ENCODE data around the gene JDP2. TPM values are rescaled to one million over a fixed set of nuclear protein-coding genes. Genes with fewer than 3 reads are reported as not detected.
"Not testable (repeated sequence)": the region's sequence is repeated elsewhere in the genome, so short reads cannot be mapped to it uniquely, and the experiment has no call there.

The JDP2 gene, protein sequence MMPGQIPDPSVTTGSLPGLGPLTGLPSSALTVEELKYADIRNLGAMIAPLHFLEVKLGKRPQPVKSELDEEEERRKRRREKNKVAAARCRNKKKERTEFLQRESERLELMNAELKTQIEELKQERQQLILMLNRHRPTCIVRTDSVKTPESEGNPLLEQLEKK
- 100 to 1,000 TPM in 1 of 4 donors, 10 to 100 TPM in 3; 59.7 to 141 (median 78.4) TPM for total RNA-seq

DNA sequence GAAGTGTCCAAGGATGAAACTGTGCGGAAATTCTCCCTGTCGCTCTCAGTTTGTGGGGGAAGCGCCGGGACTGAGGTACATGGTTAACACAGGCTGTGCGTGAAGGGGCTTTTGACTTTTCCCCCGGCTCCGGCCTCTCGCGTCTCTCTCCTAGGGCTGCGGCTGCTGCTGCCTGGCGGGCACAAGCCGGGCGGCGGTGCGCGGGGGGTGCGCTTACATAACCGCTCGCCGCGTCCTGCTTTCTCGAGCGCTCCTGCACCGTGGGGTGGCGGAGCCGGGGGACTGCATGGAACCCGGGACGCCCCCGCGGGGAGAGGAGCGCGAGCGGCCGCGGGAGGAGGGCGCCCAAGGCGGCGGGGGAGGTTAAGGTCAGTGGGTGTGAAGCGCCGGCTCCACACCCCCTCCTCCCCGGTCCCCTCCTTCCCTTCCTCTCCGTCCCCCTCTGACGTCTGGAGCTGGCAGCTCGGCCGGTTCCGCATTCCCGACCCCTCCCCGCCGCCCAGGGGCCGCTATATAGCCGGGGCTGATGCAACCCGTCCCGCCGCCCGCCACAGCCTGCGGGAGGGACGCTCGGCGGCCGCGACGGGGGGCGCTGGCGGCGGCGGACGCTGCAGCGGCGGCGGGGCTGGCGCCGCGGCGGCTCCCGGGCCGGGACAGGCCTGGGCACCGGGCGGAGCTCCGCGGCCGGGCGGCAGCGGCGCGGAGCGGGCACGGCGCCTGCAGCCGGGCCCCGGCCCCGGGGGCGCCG, at the start of gene JDP2:
JDP2 (plus strand) TSS at position 541 of the 748 bp plus-strand sequence. CDS start 9,899 bp downstream, outside the sequence.
- TF ChIP-seq, protein P1, sequence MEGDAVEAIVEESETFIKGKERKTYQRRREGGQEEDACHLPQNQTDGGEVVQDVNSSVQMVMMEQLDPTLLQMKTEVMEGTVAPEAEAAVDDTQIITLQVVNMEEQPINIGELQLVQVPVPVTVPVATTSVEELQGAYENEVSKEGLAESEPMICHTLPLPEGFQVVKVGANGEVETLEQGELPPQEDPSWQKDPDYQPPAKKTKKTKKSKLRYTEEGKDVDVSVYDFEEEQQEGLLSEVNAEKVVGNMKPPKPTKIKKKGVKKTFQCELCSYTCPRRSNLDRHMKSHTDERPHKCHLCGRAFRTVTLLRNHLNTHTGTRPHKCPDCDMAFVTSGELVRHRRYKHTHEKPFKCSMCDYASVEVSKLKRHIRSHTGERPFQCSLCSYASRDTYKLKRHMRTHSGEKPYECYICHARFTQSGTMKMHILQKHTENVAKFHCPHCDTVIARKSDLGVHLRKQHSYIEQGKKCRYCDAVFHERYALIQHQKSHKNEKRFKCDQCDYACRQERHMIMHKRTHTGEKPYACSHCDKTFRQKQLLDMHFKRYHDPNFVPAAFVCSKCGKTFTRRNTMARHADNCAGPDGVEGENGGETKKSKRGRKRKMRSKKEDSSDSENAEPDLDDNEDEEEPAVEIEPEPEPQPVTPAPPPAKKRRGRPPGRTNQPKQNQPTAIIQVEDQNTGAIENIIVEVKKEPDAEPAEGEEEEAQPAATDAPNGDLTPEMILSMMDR (IDR thresholded peaks at IDR 0.05): no peak
- peak; percentile 82 for DNase-seq (ENCODE audit: low spot score)
- ATAC-seq (ENCODE audit: low FRiP score): peak; percentile 87

DNA sequence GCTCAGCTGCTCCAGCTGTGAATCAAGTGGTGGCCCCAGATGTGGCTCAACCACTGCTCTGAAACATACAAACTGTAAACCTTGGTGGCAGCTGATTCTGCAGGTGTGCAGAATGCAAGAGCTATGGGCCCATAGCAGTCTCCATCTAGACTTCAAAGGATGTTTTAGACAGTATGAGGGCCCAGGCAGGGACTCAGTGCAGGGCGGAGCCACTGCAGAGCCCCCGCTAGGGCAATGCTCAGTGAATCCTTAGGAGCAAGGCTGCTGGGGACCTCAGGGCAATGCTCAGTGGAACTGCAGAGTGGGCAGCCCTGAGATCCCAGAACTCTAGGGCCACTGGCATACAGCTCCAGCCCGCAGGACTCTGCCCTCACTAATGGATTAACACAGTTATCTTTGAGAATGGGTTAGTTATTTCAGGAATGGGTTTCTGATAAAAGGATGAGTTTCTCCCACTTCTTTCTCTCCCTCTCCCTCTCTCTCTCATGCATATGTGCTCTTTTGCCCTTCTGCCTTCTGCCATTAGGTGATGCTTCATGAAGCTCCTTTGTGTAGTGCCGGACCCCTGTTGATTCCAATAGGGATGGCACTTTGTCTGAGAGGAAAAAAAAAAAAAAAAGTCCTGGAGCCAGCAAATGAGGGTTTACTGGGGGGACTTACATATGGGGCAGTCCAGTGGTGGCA, 48.4 kb upstream of the JDP2 start:
- ATAC-seq (ENCODE audit: low FRiP score): no peak
- no peak for DNase-seq (ENCODE audit: low spot score)
- TF ChIP-seq, protein P1 (IDR thresholded peaks at IDR 0.05): no peak

DNA sequence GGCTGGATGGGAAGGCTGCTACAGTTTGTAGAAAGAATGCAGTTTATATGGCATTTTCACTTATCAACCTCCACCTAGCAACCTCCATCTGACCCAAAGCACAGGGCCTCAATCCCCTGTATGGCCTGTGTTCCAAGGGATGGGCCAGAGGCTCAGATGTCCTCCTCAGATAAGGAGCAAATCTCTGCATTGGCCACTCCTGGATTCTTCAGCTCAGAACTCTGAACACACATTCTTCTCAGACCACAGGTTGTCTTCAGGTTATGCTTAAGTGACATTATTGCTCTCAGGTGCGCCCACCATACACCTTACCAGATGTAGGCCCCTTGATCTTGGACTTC, 47.9 kb upstream of the JDP2 start:
- DNase-seq (ENCODE audit: low spot score): no peak
- no peak for ATAC-seq (ENCODE audit: low FRiP score)
- TF ChIP-seq, protein P1 (IDR thresholded peaks at IDR 0.05): no peak

DNA sequence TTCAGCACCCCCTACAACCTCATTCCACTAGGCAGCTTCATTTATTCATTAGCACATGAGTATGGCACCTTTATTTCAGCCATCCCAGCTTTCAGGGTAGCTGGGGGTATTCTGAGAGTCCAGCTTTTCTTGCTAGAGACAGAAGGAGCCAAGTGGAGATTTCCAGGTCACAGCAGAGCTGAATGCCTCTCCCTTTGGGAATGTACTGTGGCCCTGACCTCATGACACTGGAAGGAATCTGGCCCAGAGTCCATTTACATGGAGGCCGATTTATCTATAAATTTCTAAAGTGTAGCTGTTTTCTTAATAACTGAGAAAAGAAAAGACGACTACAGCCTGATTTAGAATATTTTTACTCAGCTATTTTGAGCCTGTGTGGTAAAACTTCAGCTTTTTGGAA, 47.2 kb upstream of the JDP2 start:
- no peak for DNase-seq (ENCODE audit: low spot score)
- ATAC-seq (ENCODE audit: low FRiP score): no peak
- TF ChIP-seq, protein P1 (IDR thresholded peaks at IDR 0.05): no peak

DNA sequence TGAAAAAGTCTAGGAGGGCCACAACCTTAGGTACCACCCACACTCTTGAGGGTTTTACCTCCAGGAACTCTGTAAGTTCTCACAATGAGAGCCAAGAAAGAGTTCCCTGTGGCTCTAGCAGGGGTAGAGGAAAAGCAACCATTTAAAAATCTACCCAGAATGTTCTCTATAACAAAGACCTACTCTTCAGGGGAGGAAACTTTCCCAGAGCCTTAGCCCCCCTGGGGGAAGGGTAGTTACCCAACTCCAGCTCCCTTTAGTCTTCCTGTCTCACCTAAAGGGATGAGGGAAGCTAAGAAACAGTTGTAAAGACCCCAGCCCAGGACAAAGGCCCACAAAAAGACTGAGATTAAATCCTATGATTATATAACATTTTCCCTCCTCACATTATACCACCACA, 46.2 kb upstream of the JDP2 start:
- DNase-seq (ENCODE audit: low spot score): no peak
- no peak for ATAC-seq (ENCODE audit: low FRiP score)
- TF ChIP-seq, protein P1 (IDR thresholded peaks at IDR 0.05): no peak

DNA sequence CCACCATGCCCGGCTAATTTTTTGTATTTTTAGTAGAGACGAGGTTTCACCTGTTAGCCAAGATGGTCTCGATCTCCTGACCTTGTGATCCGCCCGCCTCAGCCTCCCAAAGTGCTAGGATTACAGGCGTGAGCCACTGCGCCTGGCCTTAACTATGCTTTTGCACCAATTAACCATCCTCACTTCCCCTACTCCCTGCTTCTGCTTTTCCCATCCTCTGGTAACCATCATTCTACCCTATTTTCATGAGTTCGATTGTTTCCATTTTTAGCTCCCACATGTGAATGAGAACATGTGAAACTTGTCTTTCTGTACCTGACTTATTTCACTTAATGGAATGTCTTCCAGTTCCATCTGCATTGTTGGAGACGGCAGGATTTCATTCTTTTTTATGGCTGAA, 44.6 kb upstream of the JDP2 start:
- ATAC-seq (ENCODE audit: low FRiP score); DNase-seq (ENCODE audit: low spot score): not testable (repeated sequence)

DNA sequence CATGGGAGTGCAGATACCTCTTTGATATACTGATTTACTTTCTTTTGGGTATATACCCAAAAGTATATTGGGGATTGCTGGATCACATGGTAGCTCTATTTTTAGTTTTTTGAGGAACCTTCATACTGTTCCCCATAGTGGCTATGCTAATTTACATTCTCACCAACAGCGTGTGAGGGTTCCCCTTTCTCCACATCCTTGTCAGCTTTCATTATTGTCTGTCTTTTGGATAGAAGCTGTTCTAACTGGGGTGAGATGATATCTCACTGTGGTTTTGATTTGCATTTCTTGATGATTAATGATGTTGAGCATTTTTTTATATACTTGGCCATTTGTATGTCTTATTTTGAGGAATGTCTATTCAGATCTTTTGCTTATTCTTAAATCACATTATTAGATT, 44.1 kb upstream of the JDP2 start:
- TF ChIP-seq, protein P1 (IDR thresholded peaks at IDR 0.05): no peak
- no peak for ATAC-seq (ENCODE audit: low FRiP score)
- DNase-seq (ENCODE audit: low spot score): no peak
